HepG2 (cell line): ENCODE results near the gene DTYMK. TPM values are rescaled to one million over a fixed set of nuclear protein-coding genes. Genes with fewer than 3 reads are reported as not detected.

Source experiments
- AKAP8 ChIP-seq: sonication (generic); formaldehyde crosslinking; IDR thresholded peaks from 2 replicates; pipeline ENCODE4 v1.5.1; 2020; ENCODE audit warnings: mild to moderate bottlenecking, missing genetic modification reagents
- ARNT2 ChIP-seq: sonication (generic); formaldehyde crosslinking; IDR thresholded peaks from 2 replicates; pipeline ENCODE4 v1.8.0; 2022; ENCODE audit warnings: mild to moderate bottlenecking, low read depth, missing genetic modification reagents, moderate library complexity
- BRCA1 ChIP-seq: sonication (generic); formaldehyde crosslinking; IDR thresholded peaks from 2 replicates; pipeline ENCODE4 v1.4.0; 2020; ENCODE audit warnings: missing genetic modification reagents
- BRF2 ChIP-seq: sonication (generic); formaldehyde crosslinking; IDR thresholded peaks from 2 replicates; pipeline ENCODE4 v1.8.1; 2022; ENCODE audit warnings: mild to moderate bottlenecking, missing genetic modification reagents
- CENPBD1 ChIP-seq: sonication (generic); formaldehyde crosslinking; IDR thresholded peaks from 2 replicates; pipeline ENCODE4 v1.8.0; 2022; ENCODE audit warnings: missing genetic modification reagents, low read depth, mild to moderate bottlenecking, borderline replicate concordance
- CREB3 ChIP-seq: sonication (generic); formaldehyde crosslinking; IDR thresholded peaks from 2 replicates; pipeline ENCODE4 v1.5.0; 2020; ENCODE audit warnings: missing genetic modification reagents
- FOXK1 ChIP-seq: sonication (generic); formaldehyde crosslinking; IDR thresholded peaks from 2 replicates; pipeline ENCODE4 v1.4.0; 2020; ENCODE audit warnings: low read depth, missing genetic modification reagents, borderline replicate concordance
- MEIS2 ChIP-seq: sonication (generic); formaldehyde crosslinking; IDR thresholded peaks from 2 replicates; pipeline ENCODE4 v1.9.0; 2021; ENCODE audit warnings: mild to moderate bottlenecking, missing genetic modification reagents
- NCOA2 ChIP-seq: sonication (generic); formaldehyde crosslinking; IDR thresholded peaks from 2 replicates; pipeline ENCODE4 v1.8.0; 2022; ENCODE audit warnings: inconsistent platforms
- PCBP1 ChIP-seq: fragments of 200-400 bp; formaldehyde crosslinking; IDR thresholded peaks from 2 replicates; pipeline ENCODE4 v1.6.1; 2017; ENCODE audit warnings: mild to moderate bottlenecking, low read depth, low read length, borderline replicate concordance
- SIX1 ChIP-seq: sonication (generic); formaldehyde crosslinking; IDR thresholded peaks from 2 replicates; pipeline ENCODE4 v1.4.0; 2020; ENCODE audit warnings: missing genetic modification reagents, borderline replicate concordance
- SNRNP70 ChIP-seq: fragments of 200-400 bp; formaldehyde crosslinking; IDR thresholded peaks from 2 replicates; pipeline ENCODE4 v1.6.1; 2017; ENCODE audit warnings: mild to moderate bottlenecking, low read depth, low read length, moderate library complexity
- STAT6 ChIP-seq: sonication (generic); formaldehyde crosslinking; IDR thresholded peaks from 2 replicates; pipeline ENCODE4 v1.4.0; 2020; ENCODE audit warnings: missing genetic modification reagents, mild to moderate bottlenecking, borderline replicate concordance
- ZNF33A ChIP-seq: sonication (generic); formaldehyde crosslinking; IDR thresholded peaks from 2 replicates; pipeline ENCODE4 v1.5.1; 2020; ENCODE audit warnings: missing genetic modification reagents, mild to moderate bottlenecking, moderate library complexity, borderline replicate concordance
- ZNF652 ChIP-seq: IDR thresholded peaks from 2 replicates; pipeline ENCODE4 v1.6.1; 2016; ENCODE audit warnings: low read depth, borderline replicate concordance
- ZNF703 ChIP-seq: sonication (generic); formaldehyde crosslinking; IDR thresholded peaks from 2 replicates; pipeline ENCODE4 v1.5.1; 2020; ENCODE audit warnings: missing genetic modification reagents, mild to moderate bottlenecking, moderate library complexity, borderline replicate concordance
- ZNF790 ChIP-seq: sonication (generic); formaldehyde crosslinking; IDR thresholded peaks from 2 replicates; pipeline ENCODE4 v1.8.0; 2022; ENCODE audit warnings: missing genetic modification reagents, mild to moderate bottlenecking, borderline replicate concordance
- ZNF891 ChIP-seq: sonication (generic); formaldehyde crosslinking; IDR thresholded peaks from 2 replicates; pipeline ENCODE4 v1.5.0; 2020; ENCODE audit warnings: mild to moderate bottlenecking, missing genetic modification reagents
- polyA plus RNA-seq, 8 experiments: library from polyadenylated mRNA; depleted of rRNA in 3 of 8; stranded (reverse) in 7 of 8; unstranded in 1 of 8; fragments of >200 nt; fragmentation: Illumina TruSeq in 4 of 8; extraction: Trizol in 4 of 8; gene quantifications; 2 replicates each; pipeline versions ENCODE4 v1.2.1 to v1.2.3, GENCODE V29; 2011 to 2016; ENCODE audit warnings: low read depth in 4 of 8, missing spikeins in 1 of 8, mixed read lengths in 1 of 8; ENCODE audit not compliant: insufficient read depth in 1 of 8
- total RNA-seq, 5 experiments: library from RNA; depleted of rRNA; stranded (reverse); fragments of >200 nt; fragmentation: Illumina TruSeq; extraction: Trizol; gene quantifications; 2 replicates each; pipeline ENCODE4 v1.2.3, GENCODE V29; 2016; ENCODE audit warnings: low read depth in 1 of 5

The DTYMK gene
- total and polyA plus RNA-seq, 2 of the 13 experiments (the other 11 are each of a cell fraction or from before 2014, with no cell fraction given): 57.5 to 134 TPM

GRCh38 chr2:241653210-241653750 is 33.3 kb downstream of the DTYMK start (continued):
- TF ChIP-seq ZNF652: no peak
- peak; percentile 79; the same call in 1 of the 2 replicates for TF ChIP-seq BRCA1 (CRISPR knock-in tag)
- TF ChIP-seq ZNF703 (CRISPR knock-in tag): no peak
- TF ChIP-seq CENPBD1 (CRISPR knock-in tag): no peak
- 0 out of 2 replicates have a peak, but pooled peaks have one; percentile 31 for TF ChIP-seq ZNF790
- TF ChIP-seq SNRNP70: no peak
- no peak for TF ChIP-seq PCBP1
- peak; percentile 22; the same call in 1 of the 2 replicates for TF ChIP-seq FOXK1 (CRISPR knock-in tag)
- peak; percentile 67 for TF ChIP-seq MEIS2 (CRISPR knock-in tag)
- TF ChIP-seq STAT6: no peak; the same call in 1 of the 2 replicates
- no peak for TF ChIP-seq CREB3 (CRISPR knock-in tag)
- TF ChIP-seq SIX1 (CRISPR knock-in tag): no peak
- TF ChIP-seq AKAP8: peak; percentile 85
- TF ChIP-seq ZNF33A: no peak
- TF ChIP-seq NCOA2 (CRISPR knock-in tag): peak; percentile 67; the same call in 1 of the 2 replicates
- no peak for TF ChIP-seq BRF2 (CRISPR knock-in tag)
- 0 out of 2 replicates have a peak, but pooled peaks have one; percentile 60 for TF ChIP-seq ZNF891 (CRISPR knock-in tag)
- TF ChIP-seq ARNT2 (CRISPR knock-in tag): peak; percentile 80; the same call in 1 of the 2 replicates
